OCI-LY7 (cell line): ENCODE measurements around the gene FXYD2. TPM values are rescaled to one million over a fixed set of nuclear protein-coding genes. Genes with fewer than 3 reads are reported as not detected.

Experiments used
- BruUV-seq: library from RNA; stranded (reverse); fragments of 400-500 nt; replicated peaks from 2 replicates; lab custom pipeline; 2021; lab: Mats Ljungman, UMichigan
- CTCF ChIA-PET: fragments of 300-600 bp; sonication (Branson Sonifier 250); formaldehyde crosslinking; loops from one replicate; lab custom pipeline; 2022; ENCODE audit warnings: antibody characterized with exemption; ENCODE audit not compliant: unreplicated experiment; lab: Charles Lee
- POLR2A ChIA-PET: fragments of 300-600 bp; sonication (Branson Sonifier 250); formaldehyde crosslinking; loops from one replicate; lab custom pipeline; 2022; ENCODE audit warnings: antibody characterized with exemption; lab: Charles Lee
- DNase-seq: peaks from one replicate; pipeline ENCODE4 v3.0.0-alpha.2; 2015; ENCODE audit warnings: low spot score
- H2AFZ ChIP-seq: fragments of 200-600 bp; sonication (generic), shearing (Covaris generic); 2 replicates; pipeline ENCODE4 v1.6.1; 2014; ENCODE audit warnings: mild to moderate bottlenecking, antibody characterized with exemption, low read length, moderate library complexity
- H3K27ac ChIP-seq: fragments of 200-600 bp; sonication (generic); 2 replicates; pipeline ENCODE4 v1.5.1; 2014; ENCODE audit warnings: mixed run types, low read depth, mild to moderate bottlenecking, moderate library complexity, low read length, inconsistent platforms; ENCODE audit not compliant: poor library complexity, severe bottlenecking
- H3K36me3 ChIP-seq: fragments of 200-600 bp; sonication (generic); 2 replicates; pipeline ENCODE4 v1.6.1; 2014; ENCODE audit warnings: mild to moderate bottlenecking, antibody characterized with exemption, low read length, moderate library complexity, mixed read lengths; ENCODE audit not compliant: insufficient read depth
- H3K4me1 ChIP-seq: fragments of 200-600 bp; sonication (generic); 2 replicates; pipeline ENCODE4 v1.5.1; 2014; ENCODE audit warnings: mild to moderate bottlenecking, low read length; ENCODE audit not compliant: insufficient read depth, poor library complexity, severe bottlenecking
- H3K4me2 ChIP-seq: fragments of 200-600 bp; sonication (generic); 2 replicates; pipeline ENCODE4 v1.6.1; 2014; ENCODE audit warnings: mild to moderate bottlenecking, low read length
- H3K4me3 ChIP-seq: fragments of 200-600 bp; sonication (generic); 2 replicates; pipeline ENCODE4 v1.5.1; 2014; ENCODE audit warnings: mild to moderate bottlenecking, low read depth, low read length; ENCODE audit not compliant: poor library complexity, severe bottlenecking
- H3K79me2 ChIP-seq: fragments of 200-600 bp; sonication (generic); 2 replicates; pipeline ENCODE4 v1.6.1; 2016; ENCODE audit warnings: low read depth, mild to moderate bottlenecking, low read length, moderate library complexity, mixed read lengths; ENCODE audit not compliant: insufficient read depth
- H3K9me2 ChIP-seq: fragments of 200-600 bp; sonication (generic); 2 replicates; pipeline ENCODE4 v1.6.1; 2016; ENCODE audit warnings: mild to moderate bottlenecking, low read length, mixed read lengths; ENCODE audit not compliant: insufficient read depth
- H3K9me3 ChIP-seq: fragments of 200-600 bp; sonication (generic); 2 replicates; pipeline ENCODE4 v1.6.1; 2014; ENCODE audit warnings: mild to moderate bottlenecking, mixed run types, low read length, mixed read lengths
- H4K20me1 ChIP-seq: fragments of 200-600 bp; sonication (generic); 2 replicates; pipeline ENCODE4 v1.6.1; 2014; ENCODE audit warnings: mild to moderate bottlenecking, antibody characterized with exemption, low read length, moderate library complexity, mixed read lengths; ENCODE audit not compliant: insufficient read depth
- EZH2phosphoT487 ChIP-seq: fragments of 200-600 bp; sonication (generic); IDR thresholded peaks from 2 replicates; pipeline ENCODE4 v1.6.1; 2018; ENCODE audit warnings: low read depth, borderline replicate concordance, mild to moderate bottlenecking, mixed run types, antibody characterized with exemption, low read length, moderate library complexity, mixed read lengths
- intact Hi-C: fragments of 100-400 bp; cut with micrococcal nuclease; formaldehyde crosslinking; loops from one replicate; pipeline ENCODE4 v1.10.0; 2022; ENCODE audit not compliant: unreplicated experiment
- total RNA-seq, 2 experiments: library from RNA; depleted of rRNA in 1 of 2; stranded (reverse); fragments of >200 nt in 1 of 2; shearing (Covaris generic) in 1 of 2; gene quantifications; 2 replicates each; pipeline ENCODE4 v1.2.3, GENCODE V29; 2014 to 2022
- TF ChIP-seq, protein P1 (sequence below): fragments of 200-600 bp; sonication (generic); conservative IDR thresholded peaks from 2 replicates; pipeline ENCODE4 v1.5.1; 2014; ENCODE audit warnings: mild to moderate bottlenecking, antibody characterized with exemption, low read length, moderate library complexity, mixed read lengths

The FXYD2 gene
- total RNA-seq, 2 experiments from 2014 or later: not detected

DNA sequence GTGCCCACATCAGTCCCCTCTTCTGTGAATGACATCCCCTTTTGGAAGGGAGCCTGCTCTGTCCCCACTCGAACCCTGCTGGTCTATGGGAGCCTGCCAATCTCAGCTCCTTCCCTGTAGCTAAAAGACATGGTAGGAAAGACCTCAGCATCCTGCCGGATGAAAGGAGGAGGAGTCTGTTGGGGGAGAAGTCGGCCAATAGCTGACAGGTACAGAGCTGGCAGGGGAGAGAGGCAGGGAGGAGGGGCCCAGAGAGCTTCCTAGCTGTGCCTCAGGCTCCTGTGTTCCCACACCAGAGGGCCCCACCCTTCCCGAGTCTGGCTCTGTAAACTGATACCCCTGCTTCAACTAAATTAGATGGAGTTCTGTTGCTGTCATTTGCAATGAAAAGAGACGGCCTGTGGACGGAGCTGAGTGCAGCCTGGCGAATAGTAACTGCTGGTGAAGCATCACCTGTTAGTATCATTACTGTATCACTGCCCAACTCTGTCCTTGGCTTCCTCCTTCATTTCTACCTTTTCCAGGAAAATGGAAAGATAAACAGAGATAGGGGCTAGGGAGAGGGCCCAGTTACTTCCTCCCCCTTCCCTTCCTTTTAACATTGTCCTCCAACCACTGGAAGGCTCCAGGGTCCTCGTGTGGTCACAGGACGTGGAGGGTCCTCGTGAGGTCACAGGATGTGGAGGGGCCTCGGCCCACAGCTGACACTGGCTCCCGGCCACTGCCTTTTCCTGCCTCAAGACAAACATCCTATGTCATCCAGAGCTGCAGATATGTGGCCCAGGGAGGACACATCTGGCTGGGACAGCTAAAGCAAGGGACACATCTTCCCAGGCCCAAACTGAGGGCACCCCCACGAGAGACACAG, 36.8 kb upstream of the FXYD2 start:
- H3K4me3 ChIP-seq: no peak overlapping the region
- no peaks in the 10 kb centered on the region for H3K4me1 ChIP-seq
- no TSS peak for BruUV-seq
- DNase-seq: no peak
- no peak overlapping the region for H3K27ac ChIP-seq
- ChIA-PET POLR2A (no interaction called here), CTCF (interaction anchor here (0.6 kb wide), 1 partner anchor 260 kb away, joined by 3 read pairs; no protein-coding TSS in a partner anchor)
- TF ChIP-seq EZH2phosphoT487: no peak
- TF ChIP-seq, protein P1, sequence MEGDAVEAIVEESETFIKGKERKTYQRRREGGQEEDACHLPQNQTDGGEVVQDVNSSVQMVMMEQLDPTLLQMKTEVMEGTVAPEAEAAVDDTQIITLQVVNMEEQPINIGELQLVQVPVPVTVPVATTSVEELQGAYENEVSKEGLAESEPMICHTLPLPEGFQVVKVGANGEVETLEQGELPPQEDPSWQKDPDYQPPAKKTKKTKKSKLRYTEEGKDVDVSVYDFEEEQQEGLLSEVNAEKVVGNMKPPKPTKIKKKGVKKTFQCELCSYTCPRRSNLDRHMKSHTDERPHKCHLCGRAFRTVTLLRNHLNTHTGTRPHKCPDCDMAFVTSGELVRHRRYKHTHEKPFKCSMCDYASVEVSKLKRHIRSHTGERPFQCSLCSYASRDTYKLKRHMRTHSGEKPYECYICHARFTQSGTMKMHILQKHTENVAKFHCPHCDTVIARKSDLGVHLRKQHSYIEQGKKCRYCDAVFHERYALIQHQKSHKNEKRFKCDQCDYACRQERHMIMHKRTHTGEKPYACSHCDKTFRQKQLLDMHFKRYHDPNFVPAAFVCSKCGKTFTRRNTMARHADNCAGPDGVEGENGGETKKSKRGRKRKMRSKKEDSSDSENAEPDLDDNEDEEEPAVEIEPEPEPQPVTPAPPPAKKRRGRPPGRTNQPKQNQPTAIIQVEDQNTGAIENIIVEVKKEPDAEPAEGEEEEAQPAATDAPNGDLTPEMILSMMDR: no peak
- H3K9me2 ChIP-seq: no peaks in the 10 kb centered on the region
- no peaks in the 10 kb centered on the region for H4K20me1 ChIP-seq
- H3K9me3 ChIP-seq: no peaks in the 10 kb centered on the region
- intact Hi-C loops: no loop called here
- H3K4me2 ChIP-seq: no peak overlapping the region
- no peaks in the 10 kb centered on the region for H3K79me2 ChIP-seq
- no peak overlapping the region for H2AFZ ChIP-seq
- H3K36me3 ChIP-seq: no peaks in the 10 kb centered on the region

DNA sequence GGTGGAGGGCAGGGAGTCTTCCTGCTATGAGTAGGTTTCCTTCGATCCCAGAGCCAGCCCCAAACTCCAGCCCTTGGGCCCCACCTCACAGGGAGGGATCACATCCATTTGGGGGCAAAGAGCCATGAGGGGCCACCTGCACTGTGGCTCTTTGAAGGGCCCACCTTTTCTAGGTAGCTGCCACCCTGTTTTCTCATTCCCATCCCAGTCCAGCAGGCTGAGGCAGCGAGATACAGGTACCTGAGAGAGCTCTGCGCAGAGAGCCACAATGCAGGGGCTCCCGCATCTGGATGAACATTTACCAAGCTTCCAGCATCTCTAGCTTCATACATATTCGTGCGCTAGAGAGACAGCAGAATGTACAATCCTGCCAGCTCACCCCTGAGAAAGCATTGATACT, 35.6 kb upstream of the FXYD2 start:
- Histone ChIP-seq H3K36me3 (no peaks in the 10 kb centered on the region), H4K20me1 (no peaks in the 10 kb centered on the region), H3K27ac (no peak overlapping the region), H3K4me3 (no peak overlapping the region), H3K4me1 (no peaks in the 10 kb centered on the region), H3K4me2 (no peak overlapping the region), H3K79me2 (no peaks in the 10 kb centered on the region), H3K9me3 (no peaks in the 10 kb centered on the region), H3K9me2 (no peaks in the 10 kb centered on the region), H2AFZ (no peak overlapping the region)
- TF ChIP-seq EZH2phosphoT487: no peak
- TF ChIP-seq, protein P1: no peak
- no TSS peak for BruUV-seq
- CTCF ChIA-PET: no interaction called here
- POLR2A ChIA-PET: no interaction called here
- DNase-seq: no peak
- intact Hi-C loops: no loop called here
